GM04504 (cell line): ENCODE data around the gene CEP89.
"Not testable (repeated sequence)": the region's sequence is repeated elsewhere in the genome, so short reads cannot be mapped to it uniquely, and the experiment has no call there.

Experiments
- DNase-seq: peaks from one replicate; pipeline ENCODE4 v3.0.0-alpha.2; 2012; ENCODE audit warnings: low read depth

Gene CEP89

GRCh38 chr19:32971715-32972540 is at the start of gene CEP89, which contains the start of gene FAAP24:
Gene CEP89 (minus strand): TSS chr19:32971958. CDS start chr19:32971874, 84 bp downstream.
Gene FAAP24 (plus strand): TSS chr19:32972242. CDS start chr19:32973197, 955 bp downstream.
- peak; percentile 99 for DNase-seq

DNA sequence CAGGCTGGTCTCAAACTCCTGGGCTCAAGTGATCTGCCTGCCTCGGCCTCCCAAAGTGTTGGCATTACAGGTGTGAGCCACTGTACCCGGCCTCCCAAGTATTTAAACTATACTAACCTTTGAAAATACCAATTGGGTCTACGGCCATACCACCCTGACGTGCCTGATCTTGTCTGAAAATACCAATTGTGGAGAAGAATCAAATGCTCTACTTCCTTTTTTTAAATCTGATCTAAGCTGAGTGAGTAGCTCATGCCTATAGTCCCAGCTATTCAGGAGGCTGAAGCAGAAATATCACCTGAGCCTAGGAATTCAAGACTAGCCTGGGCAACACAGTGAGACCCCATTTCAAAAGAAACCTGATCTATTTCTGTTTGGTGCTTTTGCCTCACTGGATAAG is 39.1 kb upstream of the CEP89 start:
- DNase-seq = not testable (repeated sequence)

DNA sequence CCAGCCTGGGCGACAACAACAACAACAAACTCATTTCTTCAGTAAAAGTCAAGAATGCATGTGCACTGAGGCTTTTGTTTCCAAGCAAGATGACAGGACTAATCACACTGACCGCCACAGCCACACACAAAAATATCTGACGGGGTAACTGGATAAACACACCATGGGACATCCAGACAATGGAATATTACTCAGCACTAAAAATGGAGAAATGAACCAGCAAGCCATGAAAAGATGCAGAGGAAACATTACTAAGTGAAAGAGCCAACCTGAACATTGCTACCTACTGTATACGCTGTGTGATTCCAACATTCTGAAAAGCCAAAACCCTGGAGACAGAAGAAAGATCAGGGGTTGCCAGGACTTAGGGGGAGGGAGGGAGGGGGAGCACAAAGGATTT is 37.0 kb upstream of the CEP89 start:
- no peak for DNase-seq

GRCh38 chr19:33005440-33005839 is 33.7 kb upstream of the CEP89 start:
- DNase-seq = no peak

GRCh38 chr19:33003424-33004024 is 31.8 kb upstream of the CEP89 start:
- DNase-seq = not testable (repeated sequence)

DNA sequence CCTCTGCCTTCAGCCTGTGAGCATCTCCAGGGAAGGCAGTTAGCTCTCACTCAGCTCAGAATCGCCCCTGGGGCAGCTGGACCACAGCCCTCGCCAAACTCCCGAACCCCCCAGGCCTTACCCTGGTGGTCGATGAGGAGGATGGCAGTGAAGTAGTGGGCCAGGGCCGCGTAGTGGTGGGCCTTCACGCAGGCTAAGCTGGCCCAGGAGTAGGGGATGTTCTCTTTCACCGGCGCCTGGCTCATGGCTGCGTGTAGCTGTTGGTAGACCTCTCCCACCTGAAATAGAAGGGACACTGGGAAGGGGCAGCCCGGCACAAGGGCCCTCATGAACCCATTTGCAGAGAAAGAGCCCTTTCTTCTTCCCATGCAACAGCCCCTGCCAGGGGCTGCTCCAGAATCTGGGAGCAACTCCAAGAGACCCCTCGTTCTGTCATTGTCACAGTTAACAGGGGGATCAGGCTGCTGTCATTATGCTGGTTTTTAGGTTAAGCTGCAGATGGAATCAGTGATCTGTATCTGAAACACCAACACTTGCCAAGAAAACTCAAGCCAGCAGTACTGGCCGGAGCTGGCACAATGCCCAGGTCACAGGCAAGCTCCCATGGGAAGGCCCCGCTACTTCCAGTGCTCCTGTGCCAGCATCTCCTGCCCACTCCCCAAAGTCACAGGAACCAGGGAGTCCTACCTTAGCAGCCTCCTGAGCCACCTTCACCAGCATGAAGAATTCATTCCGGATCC is 30.5 kb upstream of the CEP89 start:
- not testable (repeated sequence) for DNase-seq

DNA sequence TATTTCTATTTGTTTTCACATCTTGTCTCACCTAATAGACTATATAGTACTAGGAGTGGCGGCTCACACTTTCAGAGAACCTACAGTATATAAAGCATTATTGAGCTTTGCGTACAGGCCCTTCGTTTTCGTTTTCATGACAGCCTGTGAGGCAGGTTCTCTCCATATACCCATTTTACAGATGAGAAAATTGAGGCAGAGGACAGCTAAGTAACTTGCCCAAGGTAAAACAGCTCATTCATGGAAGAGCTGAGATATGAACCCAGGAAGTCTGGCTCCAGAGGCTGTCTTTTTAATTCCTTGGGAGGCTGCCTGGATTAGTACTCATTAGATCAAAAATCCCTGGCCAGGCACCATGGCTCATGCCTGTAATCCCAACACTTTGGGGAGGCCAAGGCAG is 29.2 kb upstream of the CEP89 start:
- DNase-seq = no peak

- DNase-seq = no peak
Measured at GRCh38 chr19:33000510-33000909, 28.8 kb upstream of the CEP89 start.

GRCh38 chr19:32998722-32999121 is 27.0 kb upstream of the CEP89 start:
- DNase-seq = no peak

DNA sequence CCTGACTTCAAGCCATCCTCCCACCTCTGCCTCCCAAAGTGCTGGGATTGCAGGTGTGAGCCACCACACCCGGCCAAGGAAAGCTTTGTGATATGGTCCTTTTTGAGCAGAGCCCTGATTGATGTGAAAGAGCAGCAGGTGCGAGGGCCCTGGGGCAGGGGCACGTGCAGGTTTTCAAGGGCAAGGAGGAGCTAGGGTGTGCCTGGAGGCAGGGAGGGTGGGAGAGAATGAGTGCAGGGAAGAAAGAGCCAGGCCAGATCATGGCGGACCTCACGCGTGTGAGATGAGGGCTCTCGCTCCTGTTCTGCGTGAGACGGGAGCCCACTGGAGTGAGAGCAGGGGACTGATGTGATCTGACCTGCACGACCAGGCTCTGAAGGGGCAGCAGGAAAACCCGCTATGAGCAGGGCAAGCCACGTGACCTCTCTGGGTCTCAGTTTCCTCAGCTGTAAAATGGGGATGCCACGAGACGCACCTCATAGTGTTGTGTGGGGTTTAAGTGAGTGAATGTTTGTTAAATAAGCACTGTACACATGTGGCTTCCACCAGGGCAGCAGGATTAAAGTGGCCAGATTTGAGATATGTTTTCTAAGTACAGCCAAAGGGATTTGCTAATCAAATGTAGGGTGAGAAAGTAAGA is 26.1 kb upstream of the CEP89 start:
- DNase-seq = no peak

GRCh38 chr19:32997061-32997464 is 25.3 kb upstream of the CEP89 start:
- not testable (repeated sequence) for DNase-seq

- DNase-seq = not testable (repeated sequence)
Measured at GRCh38 chr19:32995966-32996365, 24.2 kb upstream of the CEP89 start.

DNA sequence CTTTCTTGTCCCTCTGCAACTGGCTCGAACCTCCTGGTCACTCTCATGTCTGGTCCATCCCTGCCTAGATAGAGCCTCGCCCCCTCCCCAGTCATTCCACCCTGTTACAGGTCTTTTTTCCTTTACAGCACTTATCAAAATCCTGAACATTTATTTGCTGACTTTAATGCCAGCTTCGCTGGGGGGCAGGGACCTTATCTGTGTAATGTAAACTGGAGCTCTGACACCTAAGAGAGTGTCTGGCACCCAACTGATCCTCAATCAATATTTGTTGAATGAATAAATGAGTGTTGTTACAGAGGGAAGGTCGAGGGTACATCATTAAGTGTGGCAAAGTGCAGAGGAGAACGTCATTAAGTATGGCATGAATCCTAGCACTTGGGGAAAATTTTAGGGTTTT is 17.0 kb upstream of the CEP89 start:
- DNase-seq = no peak

- not testable (repeated sequence) for DNase-seq
Measured at GRCh38 chr19:32988254-32988653, 16.5 kb upstream of the CEP89 start.

GRCh38 chr19:32982488-32982887 is 10.7 kb upstream of the CEP89 start:
- DNase-seq = not testable (repeated sequence)

GRCh38 chr19:32979807-32980206 is 8.0 kb upstream of the CEP89 start:
- DNase-seq = not testable (repeated sequence)

GRCh38 chr19:32977813-32978212 is 6.1 kb upstream of the CEP89 start:
- not testable (repeated sequence) for DNase-seq

DNA sequence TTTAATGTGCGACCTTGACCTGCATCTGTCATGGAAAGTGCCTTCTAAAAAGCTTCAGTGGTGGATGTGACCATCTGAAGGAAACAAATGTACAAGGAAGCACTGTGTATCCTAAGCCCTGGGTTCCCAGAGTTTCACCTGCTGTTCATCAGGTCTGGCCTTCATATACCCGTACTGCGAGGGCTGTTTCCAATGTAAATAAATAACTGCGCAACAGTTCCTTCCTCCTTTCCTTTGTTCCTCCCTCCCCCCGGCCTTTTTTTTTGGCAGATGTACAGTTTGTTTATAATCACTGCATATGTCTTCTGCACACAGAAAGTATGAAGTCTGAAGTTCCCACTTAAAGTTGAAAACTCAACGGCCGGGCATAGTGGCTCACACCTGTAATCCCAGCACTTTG is 5.5 kb upstream of the CEP89 start:
- DNase-seq = no peak

GRCh38 chr19:32976223-32976805 is 4.6 kb upstream of the CEP89 start:
- DNase-seq = peak; percentile 14

DNA sequence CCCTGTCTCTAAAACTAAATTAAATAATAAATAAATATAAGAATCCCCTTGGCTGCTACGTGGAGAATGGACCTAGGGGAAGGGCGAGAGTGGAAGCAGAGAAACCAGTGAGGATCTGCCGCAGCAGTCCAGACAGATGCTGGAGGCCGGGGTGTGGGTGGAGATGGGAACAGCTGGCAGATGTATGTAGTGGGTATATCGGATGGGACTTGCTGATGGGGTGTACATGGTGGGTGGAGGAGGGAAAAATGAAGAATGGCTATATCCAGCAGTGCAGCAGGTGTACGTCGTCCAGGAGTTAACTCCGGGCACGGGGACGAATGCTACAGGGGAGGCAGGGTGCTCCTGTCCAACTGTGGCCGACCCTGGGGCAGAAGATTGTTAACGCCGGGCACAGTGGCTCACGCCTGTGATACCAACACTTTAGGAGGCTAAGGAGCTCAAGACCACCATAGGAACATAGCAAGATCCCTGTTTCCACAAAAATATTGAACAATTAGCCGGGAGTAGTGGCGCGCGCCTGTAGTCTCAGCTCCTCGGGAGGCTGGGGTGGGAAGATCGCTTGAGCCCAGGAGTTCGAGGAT is 654 bp downstream of the CEP89 start:
- no peak for DNase-seq

- DNase-seq = no peak
Measured at GRCh38 chr19:32969549-32969948, 2.2 kb downstream of the CEP89 start.
